ENCODE results near the gene SMG9. TPM values are rescaled to one million over a fixed set of nuclear protein-coding genes. Genes with fewer than 3 reads are reported as not detected.

SMG9 gene
- total RNA-seq, 4 donors from 2014 or later = 4.5 to 9.1 (median 7.1) TPM

- no peak for ATAC-seq
- Histone ChIP-seq H3K4me1 (peaks cover 0 to 9% of the 10 kb centered on the region in 2 donors), H3K27ac (no peak overlapping the region), H3K9me3 (no peaks in the 10 kb centered on the region), H3K4me3 (no peak overlapping the region), H3K27me3 (no peaks in the 10 kb centered on the region), H3K36me3 (peaks cover 0 to 44% of the 10 kb centered on the region in 2 donors)
- in situ Hi-C loops (cut with MboI; ENCODE audit: low sequenced_read_pairs in 4 of 4) = no loop called here
- TF ChIP-seq POLR2A (IDR thresholded peaks at IDR 0.05) (no peak), CTCF (IDR thresholded peaks at IDR 0.05 in 4 of 5, conservative IDR thresholded peaks at IDR 0.05 in 1 of 5) (no peak)
- DNase-seq = no peak
- intact Hi-C loops (cut with DNase I; ENCODE audit: low total_unique reads) = no loop called here
Observed at GRCh38 chr19:43729919-43730318, 24.8 kb downstream of the SMG9 start.

DNA sequence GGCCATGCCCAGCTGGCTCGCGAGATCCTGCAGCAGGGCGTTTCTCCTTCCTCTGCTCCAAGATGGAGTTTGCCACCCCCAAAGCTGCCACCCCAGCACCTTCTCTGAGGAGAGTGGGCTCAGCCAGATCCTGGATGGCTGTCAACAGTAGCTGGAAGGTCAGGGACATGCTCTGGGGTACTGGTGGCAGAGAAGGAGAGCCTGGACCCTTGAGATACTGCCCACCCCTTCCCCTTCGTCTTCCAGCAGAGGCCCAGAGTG lies 27.2 kb downstream of the SMG9 start:
- DNase-seq (no peak), ATAC-seq (no peak)
- no peak for TF ChIP-seq POLR2A (IDR thresholded peaks at IDR 0.05)
- TF ChIP-seq CTCF (IDR thresholded peaks at IDR 0.05 in 4 of 5, conservative IDR thresholded peaks at IDR 0.05 in 1 of 5) = no peak
- in situ Hi-C loops (cut with MboI; ENCODE audit: low sequenced_read_pairs in 4 of 4) = no loop called here
- H3K9me3 ChIP-seq = no peaks in the 10 kb centered on the region
- peaks cover 0 to 9% of the 10 kb centered on the region in 2 donors for H3K4me1 ChIP-seq
- no peak overlapping the region for H3K4me3 ChIP-seq
- H3K27ac ChIP-seq = no peak overlapping the region
- peaks cover 0 to 24% of the 10 kb centered on the region in 2 donors for H3K36me3 ChIP-seq
- no peaks in the 10 kb centered on the region for H3K27me3 ChIP-seq
- intact Hi-C loops (cut with DNase I; ENCODE audit: low total_unique reads) = no loop called here

- Histone ChIP-seq H3K27me3 (no peaks in the 10 kb centered on the region), H3K27ac (no peak overlapping the region), H3K9me3 (no peaks in the 10 kb centered on the region), H3K4me3 (no peak overlapping the region), H3K4me1 (peaks cover 0 to 9% of the 10 kb centered on the region in 2 donors), H3K36me3 (peaks cover 0 to 19% of the 10 kb centered on the region in 2 donors)
- intact Hi-C loops (cut with DNase I; ENCODE audit: low total_unique reads) = no loop called here
- TF ChIP-seq CTCF (IDR thresholded peaks at IDR 0.05 in 4 of 5, conservative IDR thresholded peaks at IDR 0.05 in 1 of 5) = no peak
- TF ChIP-seq POLR2A (IDR thresholded peaks at IDR 0.05) = no peak
- ATAC-seq = no peak
- in situ Hi-C loops (cut with MboI; ENCODE audit: low sequenced_read_pairs in 4 of 4) = no loop called here
- no peak for DNase-seq
Observed at GRCh38 chr19:43726736-43727592, 27.8 kb downstream of the SMG9 start.

DNA sequence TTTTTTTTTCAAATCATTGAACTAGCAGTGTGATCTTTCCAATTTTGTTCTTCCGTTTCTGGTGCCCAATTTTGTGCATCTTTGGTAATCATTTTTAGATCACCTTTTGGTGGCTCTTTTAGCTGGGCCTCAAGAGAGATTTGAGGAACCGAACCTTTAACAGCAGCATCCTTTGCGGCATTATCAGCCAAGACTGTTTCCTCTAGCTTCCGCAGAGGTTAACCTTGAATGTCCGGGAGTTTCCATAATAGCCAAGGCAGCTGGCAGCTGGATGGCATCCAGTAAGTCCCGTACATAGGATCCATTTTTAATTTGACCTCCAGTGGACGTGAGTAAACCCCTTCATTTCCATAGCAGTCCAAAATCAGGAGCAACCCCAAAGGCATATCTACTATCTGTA lies 29.3 kb downstream of the SMG9 start:
- intact Hi-C loops (cut with DNase I; ENCODE audit: low total_unique reads) (no loop called here), in situ Hi-C loops (cut with MboI; ENCODE audit: low sequenced_read_pairs in 4 of 4) (no loop called here)
- TF ChIP-seq POLR2A (IDR thresholded peaks at IDR 0.05) (no peak), CTCF (IDR thresholded peaks at IDR 0.05 in 4 of 5, conservative IDR thresholded peaks at IDR 0.05 in 1 of 5) (no peak)
- Histone ChIP-seq H3K27me3 (no peaks in the 10 kb centered on the region), H3K4me1 (peaks cover 0 to 9% of the 10 kb centered on the region in 2 donors), H3K9me3 (no peaks in the 10 kb centered on the region), H3K4me3 (no peak overlapping the region), H3K27ac (no peak overlapping the region), H3K36me3 (peaks cover 0 to 4% of the 10 kb centered on the region in 2 donors)
- DNase-seq = no peak
- no peak for ATAC-seq

Data from gastrocnemius medialis (tissue), 4 donors.